Stomach (tissue), 9 donors: ENCODE data around the gene WHRN. TPM values are rescaled to one million over a fixed set of nuclear protein-coding genes. Genes with fewer than 3 reads are reported as not detected.

Source experiments
- DNase-seq, 2 donors: peaks; one replicate each; pipeline versions ENCODE4 v3.0.0 to v3.0.0-alpha.2; 2013 to 2019
- H3K27ac ChIP-seq, 5 donors: fragments of 200-600 bp in 4 of 5; sonication (generic) in 4 of 5; one replicate each; pipeline ENCODE4 v1.5.1; 2013 to 2019; ENCODE audit warnings: mild to moderate bottlenecking in 1 of 5, moderate library complexity in 1 of 5
- H3K27me3 ChIP-seq, 3 donors: fragments of 200-600 bp; sonication (generic); one replicate each; pipeline ENCODE4 v1.5.1; 2017 to 2019; ENCODE audit warnings: mixed run types in 1 of 3
- H3K36me3 ChIP-seq, 4 donors: fragments of 200-600 bp; sonication (generic); 1 replicate in 3 of 4; 2 replicates in 1 of 4; pipeline ENCODE4 v1.5.1; 2016 to 2019
- H3K4me1 ChIP-seq, 4 donors: fragments of 200-600 bp; sonication (generic); one replicate each; pipeline ENCODE4 v1.5.1; 2016 to 2019
- H3K4me3 ChIP-seq, 4 donors: fragments of 200-600 bp; sonication (generic) in 3 of 4; one replicate each; pipeline ENCODE4 v1.5.1; 2016 to 2019; ENCODE audit warnings: mild to moderate bottlenecking in 1 of 4
- H3K9me3 ChIP-seq, 4 donors: fragments of 200-600 bp; sonication (generic); one replicate each; pipeline ENCODE4 v1.5.1; 2016 to 2019
- CTCF ChIP-seq, 7 experiments: fragments of 450-650 bp in 4 of 7; fragments of 200-600 bp in 3 of 7; sonication (generic) in 3 of 7; IDR thresholded peaks; one replicate each; pipeline ENCODE4 v1.5.1; 2016 to 2019; ENCODE audit warnings: antibody characterized with exemption in 7 of 7, control low read depth in 2 of 7, mild to moderate bottlenecking in 1 of 7
- EP300 ChIP-seq: sonication (generic); formaldehyde crosslinking; IDR thresholded peaks from one replicate; pipeline ENCODE4 v1.6.1; 2017; ENCODE audit warnings: antibody characterized with exemption
- POLR2A ChIP-seq, 4 donors: fragments of 450-650 bp; IDR thresholded peaks; one replicate each; pipeline ENCODE4 v1.6.1; 2016; ENCODE audit warnings: antibody characterized with exemption in 4 of 4, control low read depth in 2 of 4, mild to moderate bottlenecking in 1 of 4, moderate library complexity in 1 of 4
- POLR2AphosphoS5 ChIP-seq, 3 donors: sonication (generic); formaldehyde crosslinking; IDR thresholded peaks; one replicate each; pipeline ENCODE4 v1.6.1; 2016; ENCODE audit warnings: antibody characterized with exemption in 3 of 3
- WGBS, 5 donors: extraction: QIAGEN DNeasy Blood & Tissue Kit in 3 of 5; methylation state at CpG; one replicate each; pipeline versions ENCODE4 v1.1.5 to v1.1.7; 2013 to 2018; 5-methylcytosine and 5-hydroxymethylcytosine counted together
- intact Hi-C: fragments of 100-400 bp; cut with DNase I; formaldehyde crosslinking; loops from one replicate; pipeline ENCODE4 v1.15.1; 2023; ENCODE audit warnings: low total_unique reads
- polyA plus RNA-seq, 3 donors: library from polyadenylated mRNA; stranded (reverse); fragments of 200-250 nt; gene quantifications; one replicate each; pipeline ENCODE4 v1.2.3, GENCODE V29; 2013
- total RNA-seq, 5 donors: library from RNA; depleted of rRNA; stranded (reverse); fragments of >200 nt; gene quantifications; one replicate each; pipeline versions ENCODE4 v1.1.0 to v1.2.3, GENCODE V29; 2014 to 2016
- donor health status: healthy with polysubstance abuse.
- donor health status: Bipolar disorder and iron deficiency.
- donor health status: healthy.

Gene WHRN
- total and polyA plus RNA-seq, 8 donors: 2.3 to 70.1 (median 4.8) TPM

- intact Hi-C loops: no loop called here
- H3K4me3 ChIP-seq: peak overlapping the region in 1 of 4 donors; percentile 27
- WGBS, 5 donors: 24 to 40% (median 36%) methylated on average over 7 of the region's 7 CpGs
Observed at GRCh38 chr9:114394523-114395333, 110.5 kb downstream of the WHRN start.

GRCh38 chr9:114392749-114393112 is 112.5 kb downstream of the WHRN start:
- intact Hi-C loops: no loop called here
- H3K27ac ChIP-seq: peak overlapping the region; percentile 74 to 93 (median 84)
- no peaks in the 10 kb centered on the region for H3K9me3 ChIP-seq
- H3K4me1 ChIP-seq: peaks cover 47 to 99% (median 89%) of the 10 kb centered on the region in 4 donors
- DNase-seq: peak; percentile 64 to 88
- H3K4me3 ChIP-seq: peak overlapping the region in 1 of 4 donors; percentile 11
- H3K36me3 ChIP-seq: no peaks in the 10 kb centered on the region
- TF ChIP-seq POLR2AphosphoS5 (IDR thresholded peaks at IDR 0.05) (peak in 1 of 3 donors; percentile 24), EP300 (no peak)
- H3K27me3 ChIP-seq: no peaks in the 10 kb centered on the region
- WGBS, 5 donors: 12 to 31% (median 24%) methylated on average over 3 of the region's 3 CpGs

More at GRCh38 chr9:114394523-114395333, 110.5 kb downstream of the WHRN start:
- Histone ChIP-seq H3K27ac (peak overlapping the region; percentile 37 to 93 (median 84)), H3K4me1 (peaks cover 29 to 86% (median 75%) of the 10 kb centered on the region in 4 donors), H3K27me3 (no peaks in the 10 kb centered on the region), H3K36me3 (no peaks in the 10 kb centered on the region), H3K9me3 (no peaks in the 10 kb centered on the region)
- TF ChIP-seq CTCF (IDR thresholded peaks at IDR 0.05): no peak
- no peak for TF ChIP-seq POLR2A (IDR thresholded peaks at IDR 0.05)
- no peak for TF ChIP-seq POLR2AphosphoS5 (IDR thresholded peaks at IDR 0.05)
- TF ChIP-seq EP300: no peak
- peak in 1 of 2 donors; percentile 73 for DNase-seq

GRCh38 chr9:114390952-114391351 is 114.3 kb downstream of the WHRN start:
- no peak for DNase-seq
- Histone ChIP-seq H3K4me3 (no peak overlapping the region), H3K4me1 (peaks cover 63 to 99% (median 89%) of the 10 kb centered on the region in 4 donors), H3K9me3 (no peaks in the 10 kb centered on the region), H3K36me3 (no peaks in the 10 kb centered on the region), H3K27me3 (no peaks in the 10 kb centered on the region), H3K27ac (peak overlapping the region in 3 of 5 donors; percentile 37 to 91 (median 88))
- intact Hi-C loops: no loop called here
- no peak for TF ChIP-seq EP300
- TF ChIP-seq POLR2A (IDR thresholded peaks at IDR 0.05): no peak
- no peak for TF ChIP-seq POLR2AphosphoS5 (IDR thresholded peaks at IDR 0.05)
- TF ChIP-seq CTCF (IDR thresholded peaks at IDR 0.05): no peak
- WGBS, 5 donors: 79 to 88% (median 84%) methylated on average over 2 of the region's 2 CpGs

GRCh38 chr9:114389612-114390368 is 115.5 kb downstream of the WHRN start:
- peak in 1 of 2 donors; percentile 43 for DNase-seq
- 79 to 84% (median 80%) methylated on average over 7 of the region's 7 CpGs for WGBS, 5 donors
- Histone ChIP-seq H3K4me3 (no peak overlapping the region), H3K4me1 (peaks cover 65 to 99% (median 89%) of the 10 kb centered on the region in 4 donors), H3K9me3 (no peaks in the 10 kb centered on the region), H3K27me3 (no peaks in the 10 kb centered on the region), H3K36me3 (no peaks in the 10 kb centered on the region), H3K27ac (peak overlapping the region in 4 of 5 donors; percentile 85 to 93 (median 90))
- intact Hi-C loops: no loop called here
- TF ChIP-seq EP300 (no peak), CTCF (IDR thresholded peaks at IDR 0.05) (no peak), POLR2AphosphoS5 (IDR thresholded peaks at IDR 0.05) (no peak), POLR2A (IDR thresholded peaks at IDR 0.05) (no peak)
